Keratinocyte (primary cell): Measurements from ENCODE around the gene NFKBIL1. TPM values are rescaled to one million over a fixed set of nuclear protein-coding genes. Genes with fewer than 3 reads are reported as not detected.

Experiments
- DNase-seq: peaks from one replicate; pipeline ENCODE4 v3.0.0-alpha.2; 2011; ENCODE audit warnings: low read depth, missing footprints, low spot score
- FAIRE-seq: peaks from 2 replicates; lab custom pipeline; 2011; peaks lifted over from hg19 to GRCh38; lab: Jason Lieb, UNC
- H2AFZ ChIP-seq: 2 replicates; pipeline ENCODE4 v1.6.0; 2012; ENCODE audit warnings: low read length, control low read depth, inconsistent platforms; ENCODE audit not compliant: control insufficient read depth
- H3K27ac ChIP-seq: 2 replicates; pipeline ENCODE4 v1.5.1; 2011; ENCODE audit warnings: low read length; ENCODE audit not compliant: control insufficient read depth, insufficient read depth
- H3K27me3 ChIP-seq: 3 replicates; pipeline ENCODE4 v1.6.0; 2011; ENCODE audit warnings: low read length; ENCODE audit not compliant: control insufficient read depth, insufficient read depth; ENCODE audit errors: extremely low read depth
- H3K36me3 ChIP-seq, 2 experiments: 2 replicates in 1 of 2; 3 replicates in 1 of 2; pipeline ENCODE4 v1.5.1; 2011; ENCODE audit warnings: low read length in 2 of 2, mild to moderate bottlenecking in 1 of 2; ENCODE audit not compliant: control insufficient read depth in 2 of 2, insufficient read depth in 2 of 2; ENCODE audit errors: extremely low read depth in 1 of 2
- H3K4me1 ChIP-seq: 3 replicates; pipeline ENCODE4 v1.5.1; 2011; ENCODE audit warnings: low read length; ENCODE audit not compliant: control insufficient read depth, insufficient read depth; ENCODE audit errors: extremely low read depth
- H3K4me2 ChIP-seq: 3 replicates; pipeline ENCODE4 v1.6.0; 2011; ENCODE audit warnings: low read depth, low read length; ENCODE audit not compliant: control insufficient read depth, insufficient read depth; ENCODE audit errors: extremely low read depth
- H3K4me3 ChIP-seq, 3 experiments: fragments of 200-600 bp in 1 of 3; sonication (generic) in 1 of 3; 2 replicates in 2 of 3; 3 replicates in 1 of 3; pipeline ENCODE4 v1.5.1; 2011 to 2016; ENCODE audit warnings: low read length in 3 of 3, mild to moderate bottlenecking in 3 of 3, control low read depth in 2 of 3, inconsistent platforms in 1 of 3, low read depth in 1 of 3, mixed read lengths in 1 of 3, mixed run types in 1 of 3, moderate library complexity in 1 of 3; ENCODE audit not compliant: control insufficient read depth in 2 of 3, insufficient read depth in 2 of 3; ENCODE audit errors: extremely low read depth in 1 of 3
- H3K79me2 ChIP-seq: 2 replicates; pipeline ENCODE4 v1.6.0; 2012; ENCODE audit warnings: low read length; ENCODE audit not compliant: control insufficient read depth, insufficient read depth
- H3K9ac ChIP-seq: 3 replicates; pipeline ENCODE4 v1.6.0; 2011; ENCODE audit warnings: low read length; ENCODE audit not compliant: control insufficient read depth, insufficient read depth; ENCODE audit errors: extremely low read depth
- H3K9me1 ChIP-seq: 3 replicates; pipeline ENCODE4 v1.6.0; 2011; ENCODE audit warnings: low read length; ENCODE audit not compliant: control insufficient read depth, insufficient read depth; ENCODE audit errors: extremely low read depth
- H3K9me3 ChIP-seq: 2 replicates; pipeline ENCODE4 v1.5.1; 2012; ENCODE audit warnings: low read depth, low read length; ENCODE audit not compliant: control insufficient read depth
- H4K20me1 ChIP-seq: 3 replicates; pipeline ENCODE4 v1.6.0; 2011; ENCODE audit warnings: low read length; ENCODE audit not compliant: control insufficient read depth, insufficient read depth; ENCODE audit errors: extremely low read depth
- CTCF ChIP-seq, 3 experiments: IDR thresholded peaks in 1 of 3; conservative IDR thresholded peaks in 1 of 3; optimal IDR thresholded peaks in 1 of 3; 2 replicates in 2 of 3; 3 replicates in 1 of 3; pipeline versions ENCODE3 to v1.5.1; 2011; ENCODE audit warnings: low read length in 3 of 3, mild to moderate bottlenecking in 3 of 3, moderate library complexity in 2 of 3, control low read depth in 1 of 3, inconsistent platforms in 1 of 3; ENCODE audit not compliant: insufficient read depth in 2 of 3; ENCODE audit errors: extremely low read depth in 1 of 3
- EZH2 ChIP-seq: IDR thresholded peaks from one replicate; pipeline ENCODE4 v1.6.1; 2012; ENCODE audit warnings: inconsistent platforms, mild to moderate bottlenecking, low read length, moderate library complexity
- dilution Hi-C: fragments of 300-500 bp; cut with MboI; formaldehyde crosslinking; loops from one replicate; pipeline ENCODE4 v1.7.0; 2020; ENCODE audit warnings: low sequenced_read_pairs; ENCODE audit not compliant: extremely low pct_ligation_motif_present
- polyA plus RNA-seq, 5 experiments: library from polyadenylated mRNA; depleted of rRNA in 3 of 5; stranded (reverse) in 3 of 5; stranded (forward) in 1 of 5; unstranded in 1 of 5; fragments of >200 nt; gene quantifications; 1 replicate in 1 of 5; 2 replicates in 3 of 5; 3 replicates in 1 of 5; pipeline versions ENCODE4 v1.2.1 to v1.2.3, GENCODE V29; 2011 to 2012; ENCODE audit warnings: missing spikeins in 2 of 5, low read depth in 1 of 5, low replicate concordance in 1 of 5

Gene NFKBIL1
- polyA plus RNA-seq, 1 donor (not counting 4 experiments of a cell fraction or from before 2014, with no cell fraction given), result 4.8 TPM

- H3K9me1 ChIP-seq, result no peaks in the 10 kb centered on the region
- TF ChIP-seq EZH2 (no peak), CTCF (optimal IDR thresholded peaks at IDR 0.05 in 1 of 3, IDR thresholded peaks at IDR 0.05 in 1 of 3, conservative IDR thresholded peaks at IDR 0.05 in 1 of 3; ENCODE audit: extremely low read depth in 1 of 3, insufficient read depth in 2 of 3, low read length in 3 of 3) (no peak)
- dilution Hi-C loops, result no loop called here
- peak within 1 kb of the TSS; percentile 98 for H3K27ac ChIP-seq
- peaks cover 29% of the 10 kb centered on the region for H4K20me1 ChIP-seq
- H3K4me1 ChIP-seq, result peaks cover 31% of the 10 kb centered on the region
- DNase-seq (peak; percentile 86), FAIRE-seq (no peak)
- H2AFZ ChIP-seq, result peak within 1 kb of the TSS; percentile 91
- H3K79me2 ChIP-seq, result peaks cover 50% of the 10 kb centered on the region
- peaks cover 9 to 27% of the 10 kb centered on the region in 2 experiments for H3K36me3 ChIP-seq
- peak within 1 kb of the TSS; percentile 75 to 97 (median 96) for H3K4me3 ChIP-seq
- peak within 1 kb of the TSS; percentile 98 for H3K4me2 ChIP-seq
- no peaks in the 10 kb centered on the region for H3K9me3 ChIP-seq
- H3K27me3 ChIP-seq, result no peaks in the 10 kb centered on the region
- peak within 1 kb of the TSS; percentile 96 for H3K9ac ChIP-seq
Observed at GRCh38 chr6:31541658-31542521, 5.5 kb upstream of the NFKBIL1 start, which contains the start of gene DDX39B. DDX39B (minus strand) TSS chr6:31542003; CDS start chr6:31540532, 1,471 bp downstream.

GRCh38 chr6:31543639-31544038, 3.8 kb upstream of the NFKBIL1 start:
- TF ChIP-seq EZH2, result no peak
- TF ChIP-seq CTCF (optimal IDR thresholded peaks at IDR 0.05 in 1 of 3, IDR thresholded peaks at IDR 0.05 in 1 of 3, conservative IDR thresholded peaks at IDR 0.05 in 1 of 3; ENCODE audit: extremely low read depth in 1 of 3, insufficient read depth in 2 of 3, low read length in 3 of 3), result no peak
- peaks cover 40% of the 10 kb centered on the region for H3K79me2 ChIP-seq
- H3K4me1 ChIP-seq, result peaks cover 34% of the 10 kb centered on the region
- H3K9me1 ChIP-seq, result no peaks in the 10 kb centered on the region
- H4K20me1 ChIP-seq, result peaks cover 24% of the 10 kb centered on the region
- peaks cover 9 to 25% of the 10 kb centered on the region in 2 experiments for H3K36me3 ChIP-seq
- no peaks in the 10 kb centered on the region for H3K27me3 ChIP-seq
- H2AFZ ChIP-seq, result no peak overlapping the region
- H3K27ac ChIP-seq, result no peak overlapping the region
- FAIRE-seq (no peak), DNase-seq (no peak)
- no peak overlapping the region for H3K9ac ChIP-seq
- no peaks in the 10 kb centered on the region for H3K9me3 ChIP-seq
- H3K4me3 ChIP-seq, result no peak overlapping the region
- no peak overlapping the region for H3K4me2 ChIP-seq
- dilution Hi-C loops, result no loop called here
